ENCODE results near the gene CFAP46.
A peak's percentile ranks its signal among the peaks of the same experiment; 100 is the strongest.

CFAP46 gene

GRCh38 chr10:132961787-132962622, 19.6 kb upstream of the CFAP46 start:
- TF ChIP-seq GATA3 (IDR thresholded peaks at IDR 0.05; ENCODE audit: low read depth, low read length) (no peak), GATA2 (IDR thresholded peaks at IDR 0.05; ENCODE audit: low read depth, low read length) (no peak)

DNA sequence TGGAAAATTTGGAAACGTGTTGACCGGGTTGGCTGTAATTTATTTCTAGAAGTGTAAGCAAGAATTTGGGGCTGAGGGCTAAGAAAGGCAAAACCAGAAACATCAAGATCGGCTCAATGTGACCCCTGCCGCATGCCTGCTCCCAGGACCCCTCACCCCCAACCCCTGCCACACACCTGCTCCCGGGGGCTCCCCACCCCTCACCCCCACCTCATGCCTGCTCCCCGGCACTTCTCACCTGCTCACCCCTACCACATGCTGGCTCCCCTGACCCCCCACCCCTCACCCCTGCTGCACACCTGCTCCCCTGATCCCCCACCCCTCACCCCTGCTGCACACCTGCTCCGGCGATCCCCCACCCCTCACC, 19.0 kb upstream of the CFAP46 start:
- no peak for TF ChIP-seq GATA3 (IDR thresholded peaks at IDR 0.05; ENCODE audit: low read depth, low read length)
- no peak for TF ChIP-seq GATA2 (IDR thresholded peaks at IDR 0.05; ENCODE audit: low read depth, low read length)

DNA sequence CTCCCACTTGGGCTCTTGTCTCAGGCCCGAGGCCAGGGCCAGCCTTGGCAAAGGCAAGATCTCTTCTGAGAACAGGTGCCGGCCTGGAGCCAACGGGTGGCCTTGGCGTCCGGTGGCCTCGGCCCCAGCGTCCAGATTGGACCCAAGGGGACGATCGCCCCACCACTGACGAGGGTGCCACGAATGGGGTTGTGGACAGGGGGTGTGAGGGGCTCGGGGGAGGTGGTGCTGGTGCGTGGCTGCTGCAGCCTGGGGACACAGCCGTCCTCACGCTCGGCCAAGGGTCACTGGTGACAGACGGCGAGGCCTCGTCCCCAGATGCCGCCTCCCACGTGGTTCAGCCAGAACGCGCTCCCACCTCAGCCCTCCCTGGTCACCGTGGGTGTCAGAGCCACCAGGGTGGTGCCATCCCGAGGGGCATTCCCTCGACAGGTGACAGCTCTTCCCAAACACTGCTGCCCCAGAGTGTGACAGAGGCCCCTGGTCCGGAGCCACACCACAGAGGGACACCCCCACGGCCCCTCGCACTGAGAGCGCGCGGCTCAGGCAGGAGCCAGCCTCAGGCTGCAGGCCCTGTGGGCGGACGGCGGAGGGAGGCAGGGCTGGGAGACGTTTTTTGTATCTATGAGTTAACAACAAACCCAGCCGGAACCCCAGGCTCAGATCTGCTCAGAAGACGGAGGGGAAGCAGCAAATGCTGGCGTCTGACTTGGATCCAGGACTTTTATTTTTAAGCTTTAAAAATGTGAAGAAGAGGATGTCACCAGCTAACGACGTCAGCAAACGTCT, 18.5 kb upstream of the CFAP46 start:
- TF ChIP-seq GATA3 (IDR thresholded peaks at IDR 0.05; ENCODE audit: low read depth, low read length) = no peak
- TF ChIP-seq GATA2 (IDR thresholded peaks at IDR 0.05; ENCODE audit: low read depth, low read length) = no peak

- no peak for TF ChIP-seq GATA2 (IDR thresholded peaks at IDR 0.05; ENCODE audit: low read depth, low read length)
- TF ChIP-seq GATA3 (IDR thresholded peaks at IDR 0.05; ENCODE audit: low read depth, low read length) = no peak
Measured at GRCh38 chr10:132960071-132960472, 17.7 kb upstream of the CFAP46 start.

- no peak for TF ChIP-seq GATA2 (IDR thresholded peaks at IDR 0.05; ENCODE audit: low read depth, low read length)
- TF ChIP-seq GATA3 (IDR thresholded peaks at IDR 0.05; ENCODE audit: low read depth, low read length) = no peak
Measured at GRCh38 chr10:132959559-132959961, 17.2 kb upstream of the CFAP46 start.

DNA sequence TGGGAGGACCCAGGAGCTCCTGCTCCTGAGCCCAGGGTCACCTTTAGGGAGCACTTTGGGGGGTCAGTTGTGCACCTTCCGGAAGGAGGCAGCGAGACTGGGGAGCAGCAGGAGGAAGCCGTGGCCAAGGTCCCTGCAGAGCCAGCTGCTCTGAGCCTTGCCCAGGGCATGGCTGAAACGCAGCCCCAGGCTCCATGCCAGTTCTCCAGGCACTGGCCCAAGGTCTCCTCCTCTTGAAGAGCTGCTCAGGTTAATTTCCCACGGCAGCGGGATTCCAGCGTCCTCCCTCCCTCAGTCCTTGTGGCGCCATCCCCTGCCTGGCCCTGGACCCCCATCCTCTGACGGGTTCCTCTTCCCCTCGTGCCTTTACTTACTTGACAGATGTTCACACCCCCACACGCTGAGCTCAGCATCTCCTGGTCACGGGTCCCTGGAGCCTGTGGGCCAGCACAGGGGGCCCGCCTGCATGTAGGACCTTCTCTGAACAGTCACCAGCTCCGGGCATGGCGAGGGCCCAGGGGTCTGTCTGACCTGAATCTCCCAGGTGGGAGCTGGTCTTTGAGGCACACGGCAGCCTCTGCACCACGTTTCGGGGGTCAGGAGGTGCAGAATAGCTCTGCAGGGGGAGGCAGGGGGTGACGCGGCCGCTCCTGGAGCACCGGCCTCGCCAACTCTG, 16.7 kb upstream of the CFAP46 start:
- TF ChIP-seq GATA3 (IDR thresholded peaks at IDR 0.05; ENCODE audit: low read depth, low read length) (no peak), GATA2 (IDR thresholded peaks at IDR 0.05; ENCODE audit: low read depth, low read length) (no peak)

- TF ChIP-seq GATA2 (IDR thresholded peaks at IDR 0.05; ENCODE audit: low read depth, low read length) (no peak), GATA3 (IDR thresholded peaks at IDR 0.05; ENCODE audit: low read depth, low read length) (no peak)
Measured at GRCh38 chr10:132957981-132958882, 15.9 kb upstream of the CFAP46 start.

DNA sequence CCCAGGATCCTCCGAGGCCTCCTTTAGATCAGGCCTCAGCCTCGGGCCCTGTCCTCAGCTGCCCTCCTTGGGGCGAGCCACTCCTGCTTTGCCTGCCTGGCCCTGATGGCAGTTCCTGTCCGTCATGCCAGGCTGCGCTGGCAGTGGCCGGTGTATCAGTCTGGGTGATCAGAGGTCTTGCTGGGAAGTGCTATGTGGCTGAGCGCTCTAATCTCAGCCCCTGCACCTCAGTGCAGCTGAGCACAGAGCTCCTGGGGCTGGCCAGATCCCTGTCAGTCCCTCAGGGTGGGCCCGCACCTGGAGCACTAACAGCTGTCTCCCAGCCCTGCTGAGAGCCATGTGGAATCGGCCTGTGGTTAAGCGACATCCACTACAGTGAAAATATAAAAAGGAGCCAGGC, 14.8 kb upstream of the CFAP46 start:
- TF ChIP-seq GATA3 (IDR thresholded peaks at IDR 0.05; ENCODE audit: low read depth, low read length) = no peak
- TF ChIP-seq GATA2 (IDR thresholded peaks at IDR 0.05; ENCODE audit: low read depth, low read length) = peak; percentile 52; the same call in 1 of the 2 replicates

DNA sequence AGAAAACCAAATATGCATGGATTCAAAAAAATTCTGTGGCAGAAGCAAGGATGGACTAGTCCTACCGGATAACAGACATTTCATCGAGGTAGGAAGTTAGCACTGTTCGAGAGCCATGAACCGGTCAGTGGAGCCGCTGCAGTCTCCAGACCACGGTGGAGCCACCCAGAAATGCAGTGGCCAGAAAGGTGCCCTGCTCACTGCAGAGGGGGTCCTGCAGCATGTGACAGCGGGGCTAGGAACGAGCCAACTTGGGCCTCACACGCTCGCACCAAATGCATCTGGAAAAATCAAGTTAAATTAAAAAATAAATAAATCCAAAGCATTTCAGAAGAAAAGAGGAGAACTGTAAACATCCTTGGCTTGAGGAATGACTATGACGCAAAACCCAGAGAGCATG, 13.1 kb upstream of the CFAP46 start:
- TF ChIP-seq GATA3 (IDR thresholded peaks at IDR 0.05; ENCODE audit: low read depth, low read length) (no peak), GATA2 (IDR thresholded peaks at IDR 0.05; ENCODE audit: low read depth, low read length) (no peak)

DNA sequence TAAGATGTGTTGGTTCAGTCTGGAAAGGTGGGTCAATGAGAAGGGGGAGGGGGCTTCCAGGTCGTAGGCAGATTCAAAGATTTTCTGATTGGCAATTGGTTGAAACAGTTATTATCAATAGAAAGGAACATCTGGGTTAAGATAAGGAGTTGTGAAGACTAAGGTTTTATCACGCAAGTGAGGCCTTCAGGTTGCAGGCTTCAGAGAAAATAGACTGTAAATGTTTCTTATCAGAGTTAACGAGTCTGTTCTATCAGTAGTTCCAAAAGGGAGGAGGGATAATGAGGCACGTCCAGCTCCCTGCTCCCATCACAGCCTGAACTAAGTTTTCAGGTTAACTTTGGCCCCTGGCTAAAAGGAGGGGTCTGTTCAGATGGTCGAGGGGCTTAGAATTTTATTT, 11.1 kb upstream of the CFAP46 start:
- TF ChIP-seq GATA2 (IDR thresholded peaks at IDR 0.05; ENCODE audit: low read depth, low read length) (no peak), GATA3 (IDR thresholded peaks at IDR 0.05; ENCODE audit: low read depth, low read length) (no peak)

GRCh38 chr10:132951926-132952325, 9.6 kb upstream of the CFAP46 start:
- TF ChIP-seq GATA3 (IDR thresholded peaks at IDR 0.05; ENCODE audit: low read depth, low read length) = no peak
- TF ChIP-seq GATA2 (IDR thresholded peaks at IDR 0.05; ENCODE audit: low read depth, low read length) = no peak

- TF ChIP-seq GATA3 (IDR thresholded peaks at IDR 0.05; ENCODE audit: low read depth, low read length) = no peak
- TF ChIP-seq GATA2 (IDR thresholded peaks at IDR 0.05; ENCODE audit: low read depth, low read length) = no peak
Measured at GRCh38 chr10:132948351-132948750, 6.0 kb upstream of the CFAP46 start.

DNA sequence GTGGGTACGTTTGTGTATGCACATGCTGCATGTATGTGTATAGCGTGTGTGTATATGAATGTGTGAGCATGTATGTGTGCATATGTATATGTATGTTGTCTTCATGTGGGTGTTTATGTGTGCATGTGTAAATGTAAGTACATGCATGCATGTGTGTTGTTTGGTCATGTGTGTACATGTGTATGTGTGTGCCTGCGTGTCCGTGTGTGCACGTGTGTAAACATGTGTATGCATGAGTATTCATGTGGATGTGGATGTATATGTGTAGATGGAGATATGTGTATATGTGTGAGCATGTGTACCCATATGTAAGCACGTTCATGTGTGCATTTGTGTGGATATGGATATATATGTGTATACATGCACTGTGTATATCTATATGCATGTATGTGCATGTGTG, 5.5 kb upstream of the CFAP46 start:
- TF ChIP-seq GATA3 (IDR thresholded peaks at IDR 0.05; ENCODE audit: low read depth, low read length) = no peak
- no peak for TF ChIP-seq GATA2 (IDR thresholded peaks at IDR 0.05; ENCODE audit: low read depth, low read length)

Measured in SH-SY5Y (cell line).